ENCODE data around the gene CES4A. TPM values are rescaled to one million over a fixed set of nuclear protein-coding genes. Genes with fewer than 3 reads are reported as not detected.
"Not testable (repeated sequence)": the region's sequence is repeated elsewhere in the genome, so short reads cannot be mapped to it uniquely, and the experiment has no call there.

Gene CES4A
- total RNA-seq, 1 experiment from 2014 or later: not detected

- DNase-seq (ENCODE audit: low spot score): no peak
Observed at GRCh38 chr16:67021321-67021720, 32.9 kb downstream of the CES4A start.

GRCh38 chr16:67022531-67023214 lies 34.3 kb downstream of the CES4A start:
- no peak for DNase-seq (ENCODE audit: low spot score)

GRCh38 chr16:67023689-67024088 lies 35.3 kb downstream of the CES4A start:
- no peak for DNase-seq (ENCODE audit: low spot score)

GRCh38 chr16:67024384-67025209 lies 36.2 kb downstream of the CES4A start:
- DNase-seq (ENCODE audit: low spot score): no peak

GRCh38 chr16:67025210-67025550 lies 36.8 kb downstream of the CES4A start:
- no peak for DNase-seq (ENCODE audit: low spot score)

GRCh38 chr16:67026570-67026969 lies 38.2 kb downstream of the CES4A start:
- DNase-seq (ENCODE audit: low spot score): no peak

GRCh38 chr16:67027046-67027445 lies 38.7 kb downstream of the CES4A start:
- no peak for DNase-seq (ENCODE audit: low spot score)

GRCh38 chr16:67028167-67028695 lies 39.8 kb downstream of the CES4A start:
- no peak for DNase-seq (ENCODE audit: low spot score)

- peak; percentile 83 for DNase-seq (ENCODE audit: low spot score)
Observed at GRCh38 chr16:67028696-67029253, 40.4 kb downstream of the CES4A start, which contains the start of gene CBFB. Gene CBFB, plus strand, starts transcription at chr16:67029149. Its CDS starts 259 bp downstream, at chr16:67029408.

GRCh38 chr16:67029254-67030096 lies 41.1 kb downstream of the CES4A start:
- no peak for DNase-seq (ENCODE audit: low spot score)

- no peak for DNase-seq (ENCODE audit: low spot score)
Observed at GRCh38 chr16:67030221-67030962, 42.0 kb downstream of the CES4A start.

- no peak for DNase-seq (ENCODE audit: low spot score)
Observed at GRCh38 chr16:67034487-67034886, 46.1 kb downstream of the CES4A start.

GRCh38 chr16:67035364-67035763 lies 47.0 kb downstream of the CES4A start:
- DNase-seq (ENCODE audit: low spot score): no peak

GRCh38 chr16:67036323-67036741 lies 47.9 kb downstream of the CES4A start:
- DNase-seq (ENCODE audit: low spot score): no peak

GRCh38 chr16:67039260-67040020 lies 51.1 kb downstream of the CES4A start:
- DNase-seq (ENCODE audit: low spot score): no peak

GRCh38 chr16:67040166-67040565 lies 51.8 kb downstream of the CES4A start:
- DNase-seq (ENCODE audit: low spot score): no peak

- DNase-seq (ENCODE audit: low spot score): no peak
Observed at GRCh38 chr16:67040906-67041305, 52.5 kb downstream of the CES4A start.

- not testable (repeated sequence) for DNase-seq (ENCODE audit: low spot score)
Observed at GRCh38 chr16:67041520-67041919, 53.1 kb downstream of the CES4A start.

GRCh38 chr16:67043420-67043819 lies 55.0 kb downstream of the CES4A start:
- no peak for DNase-seq (ENCODE audit: low spot score)

GRCh38 chr16:67050796-67051195 lies 62.4 kb downstream of the CES4A start:
- DNase-seq (ENCODE audit: low spot score): no peak
